ENCODE measurements around the gene PAX2.

Gene PAX2

GRCh38 chr10:100793055-100793454 lies 47.7 kb downstream of the PAX2 start:
- DNase-seq, result no peak

GRCh38 chr10:100799881-100800280 lies 54.5 kb downstream of the PAX2 start:
- no peak for DNase-seq

GRCh38 chr10:100800931-100801330 lies 55.5 kb downstream of the PAX2 start:
- no peak for DNase-seq

- DNase-seq, result no peak
Observed at GRCh38 chr10:100802196-100802595, 56.8 kb downstream of the PAX2 start.

GRCh38 chr10:100802607-100803006 lies 57.2 kb downstream of the PAX2 start:
- DNase-seq, result no peak

- no peak for DNase-seq
Observed at GRCh38 chr10:100803492-100803891, 58.1 kb downstream of the PAX2 start.

- no peak for DNase-seq
Observed at GRCh38 chr10:100803908-100804307, 58.5 kb downstream of the PAX2 start.

GRCh38 chr10:100805543-100806355 lies 60.4 kb downstream of the PAX2 start:
- no peak for DNase-seq

- DNase-seq, result no peak
Observed at GRCh38 chr10:100806356-100806645, 60.9 kb downstream of the PAX2 start.

- no peak for DNase-seq
Observed at GRCh38 chr10:100807241-100807951, 62.0 kb downstream of the PAX2 start.

GRCh38 chr10:100808876-100809275 lies 63.5 kb downstream of the PAX2 start:
- DNase-seq, result no peak

- DNase-seq, result no peak
Observed at GRCh38 chr10:100810091-100810834, 64.9 kb downstream of the PAX2 start.

GRCh38 chr10:100810835-100811116 lies 65.4 kb downstream of the PAX2 start:
- DNase-seq, result no peak

GRCh38 chr10:100811261-100811660 lies 65.9 kb downstream of the PAX2 start:
- no peak for DNase-seq

GRCh38 chr10:100811752-100812750 lies 66.7 kb downstream of the PAX2 start:
- DNase-seq, result no peak

- DNase-seq, result no peak
Observed at GRCh38 chr10:100812978-100813377, 67.6 kb downstream of the PAX2 start.

- no peak for DNase-seq
Observed at GRCh38 chr10:100814751-100815474, 69.5 kb downstream of the PAX2 start.

- no peak for DNase-seq
Observed at GRCh38 chr10:100816671-100817070, 71.3 kb downstream of the PAX2 start.

- DNase-seq, result no peak
Observed at GRCh38 chr10:100817268-100817839, 72.0 kb downstream of the PAX2 start.

GRCh38 chr10:100819424-100819823 lies 74.0 kb downstream of the PAX2 start:
- DNase-seq, result no peak

- no peak for DNase-seq
Observed at GRCh38 chr10:100823194-100823593, 77.8 kb downstream of the PAX2 start.

GRCh38 chr10:100824886-100825285 lies 79.5 kb downstream of the PAX2 start:
- DNase-seq, result no peak

All from bone marrow (tissue), 2 donors.